ENCODE data around the gene DHCR7.

DNA sequence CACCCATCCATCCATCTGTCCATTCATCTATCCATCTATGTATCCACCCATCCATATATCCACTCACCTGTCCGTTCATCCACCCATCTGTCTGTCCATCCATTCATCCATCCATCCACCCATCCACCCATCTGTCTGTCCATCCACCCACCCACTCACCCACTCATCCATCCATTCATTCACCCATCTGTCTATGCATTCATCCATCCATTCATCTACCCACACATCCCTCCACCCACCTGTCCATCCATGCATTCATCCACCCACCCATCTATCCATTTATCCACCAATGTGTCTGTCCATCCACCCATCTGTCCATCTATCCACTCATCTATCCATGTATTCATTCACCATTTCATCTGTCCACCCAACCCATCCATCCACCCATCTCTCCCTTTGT is 38.1 kb upstream of the DHCR7 start:
- TF ChIP-seq, protein P1, sequence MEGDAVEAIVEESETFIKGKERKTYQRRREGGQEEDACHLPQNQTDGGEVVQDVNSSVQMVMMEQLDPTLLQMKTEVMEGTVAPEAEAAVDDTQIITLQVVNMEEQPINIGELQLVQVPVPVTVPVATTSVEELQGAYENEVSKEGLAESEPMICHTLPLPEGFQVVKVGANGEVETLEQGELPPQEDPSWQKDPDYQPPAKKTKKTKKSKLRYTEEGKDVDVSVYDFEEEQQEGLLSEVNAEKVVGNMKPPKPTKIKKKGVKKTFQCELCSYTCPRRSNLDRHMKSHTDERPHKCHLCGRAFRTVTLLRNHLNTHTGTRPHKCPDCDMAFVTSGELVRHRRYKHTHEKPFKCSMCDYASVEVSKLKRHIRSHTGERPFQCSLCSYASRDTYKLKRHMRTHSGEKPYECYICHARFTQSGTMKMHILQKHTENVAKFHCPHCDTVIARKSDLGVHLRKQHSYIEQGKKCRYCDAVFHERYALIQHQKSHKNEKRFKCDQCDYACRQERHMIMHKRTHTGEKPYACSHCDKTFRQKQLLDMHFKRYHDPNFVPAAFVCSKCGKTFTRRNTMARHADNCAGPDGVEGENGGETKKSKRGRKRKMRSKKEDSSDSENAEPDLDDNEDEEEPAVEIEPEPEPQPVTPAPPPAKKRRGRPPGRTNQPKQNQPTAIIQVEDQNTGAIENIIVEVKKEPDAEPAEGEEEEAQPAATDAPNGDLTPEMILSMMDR (conservative IDR thresholded peaks at IDR 0.05; ENCODE audit: low read depth in 2 of 2), result no peak
- TF ChIP-seq ZNF331 (CRISPR knock-in tag; IDR thresholded peaks at IDR 0.05; ENCODE audit: low read depth) (no peak), ZNF114 (CRISPR knock-in tag; IDR thresholded peaks at IDR 0.05) (no peak), JUNB (IDR thresholded peaks at IDR 0.05; ENCODE audit: unreplicated experiment) (no peak), POLR2AphosphoS5 (IDR thresholded peaks at IDR 0.05; ENCODE audit: low read depth) (no peak), EZH2 (IDR thresholded peaks at IDR 0.05; ENCODE audit: low read depth, unreplicated experiment) (no peak), CREB1 (CRISPR knock-in tag; IDR thresholded peaks at IDR 0.05; ENCODE audit: low read depth) (no peak), EZH2phosphoT487 (IDR thresholded peaks at IDR 0.05; ENCODE audit: unreplicated experiment) (no peak)
- TF ChIP-seq, protein P2, sequence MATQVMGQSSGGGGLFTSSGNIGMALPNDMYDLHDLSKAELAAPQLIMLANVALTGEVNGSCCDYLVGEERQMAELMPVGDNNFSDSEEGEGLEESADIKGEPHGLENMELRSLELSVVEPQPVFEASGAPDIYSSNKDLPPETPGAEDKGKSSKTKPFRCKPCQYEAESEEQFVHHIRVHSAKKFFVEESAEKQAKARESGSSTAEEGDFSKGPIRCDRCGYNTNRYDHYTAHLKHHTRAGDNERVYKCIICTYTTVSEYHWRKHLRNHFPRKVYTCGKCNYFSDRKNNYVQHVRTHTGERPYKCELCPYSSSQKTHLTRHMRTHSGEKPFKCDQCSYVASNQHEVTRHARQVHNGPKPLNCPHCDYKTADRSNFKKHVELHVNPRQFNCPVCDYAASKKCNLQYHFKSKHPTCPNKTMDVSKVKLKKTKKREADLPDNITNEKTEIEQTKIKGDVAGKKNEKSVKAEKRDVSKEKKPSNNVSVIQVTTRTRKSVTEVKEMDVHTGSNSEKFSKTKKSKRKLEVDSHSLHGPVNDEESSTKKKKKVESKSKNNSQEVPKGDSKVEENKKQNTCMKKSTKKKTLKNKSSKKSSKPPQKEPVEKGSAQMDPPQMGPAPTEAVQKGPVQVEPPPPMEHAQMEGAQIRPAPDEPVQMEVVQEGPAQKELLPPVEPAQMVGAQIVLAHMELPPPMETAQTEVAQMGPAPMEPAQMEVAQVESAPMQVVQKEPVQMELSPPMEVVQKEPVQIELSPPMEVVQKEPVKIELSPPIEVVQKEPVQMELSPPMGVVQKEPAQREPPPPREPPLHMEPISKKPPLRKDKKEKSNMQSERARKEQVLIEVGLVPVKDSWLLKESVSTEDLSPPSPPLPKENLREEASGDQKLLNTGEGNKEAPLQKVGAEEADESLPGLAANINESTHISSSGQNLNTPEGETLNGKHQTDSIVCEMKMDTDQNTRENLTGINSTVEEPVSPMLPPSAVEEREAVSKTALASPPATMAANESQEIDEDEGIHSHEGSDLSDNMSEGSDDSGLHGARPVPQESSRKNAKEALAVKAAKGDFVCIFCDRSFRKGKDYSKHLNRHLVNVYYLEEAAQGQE (IDR thresholded peaks at IDR 0.05; ENCODE audit: unreplicated experiment), result no peak
- TF ChIP-seq, protein P3, sequence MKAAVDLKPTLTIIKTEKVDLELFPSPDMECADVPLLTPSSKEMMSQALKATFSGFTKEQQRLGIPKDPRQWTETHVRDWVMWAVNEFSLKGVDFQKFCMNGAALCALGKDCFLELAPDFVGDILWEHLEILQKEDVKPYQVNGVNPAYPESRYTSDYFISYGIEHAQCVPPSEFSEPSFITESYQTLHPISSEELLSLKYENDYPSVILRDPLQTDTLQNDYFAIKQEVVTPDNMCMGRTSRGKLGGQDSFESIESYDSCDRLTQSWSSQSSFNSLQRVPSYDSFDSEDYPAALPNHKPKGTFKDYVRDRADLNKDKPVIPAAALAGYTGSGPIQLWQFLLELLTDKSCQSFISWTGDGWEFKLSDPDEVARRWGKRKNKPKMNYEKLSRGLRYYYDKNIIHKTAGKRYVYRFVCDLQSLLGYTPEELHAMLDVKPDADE (IDR thresholded peaks at IDR 0.05), result no peak
- TF ChIP-seq, protein P4, sequence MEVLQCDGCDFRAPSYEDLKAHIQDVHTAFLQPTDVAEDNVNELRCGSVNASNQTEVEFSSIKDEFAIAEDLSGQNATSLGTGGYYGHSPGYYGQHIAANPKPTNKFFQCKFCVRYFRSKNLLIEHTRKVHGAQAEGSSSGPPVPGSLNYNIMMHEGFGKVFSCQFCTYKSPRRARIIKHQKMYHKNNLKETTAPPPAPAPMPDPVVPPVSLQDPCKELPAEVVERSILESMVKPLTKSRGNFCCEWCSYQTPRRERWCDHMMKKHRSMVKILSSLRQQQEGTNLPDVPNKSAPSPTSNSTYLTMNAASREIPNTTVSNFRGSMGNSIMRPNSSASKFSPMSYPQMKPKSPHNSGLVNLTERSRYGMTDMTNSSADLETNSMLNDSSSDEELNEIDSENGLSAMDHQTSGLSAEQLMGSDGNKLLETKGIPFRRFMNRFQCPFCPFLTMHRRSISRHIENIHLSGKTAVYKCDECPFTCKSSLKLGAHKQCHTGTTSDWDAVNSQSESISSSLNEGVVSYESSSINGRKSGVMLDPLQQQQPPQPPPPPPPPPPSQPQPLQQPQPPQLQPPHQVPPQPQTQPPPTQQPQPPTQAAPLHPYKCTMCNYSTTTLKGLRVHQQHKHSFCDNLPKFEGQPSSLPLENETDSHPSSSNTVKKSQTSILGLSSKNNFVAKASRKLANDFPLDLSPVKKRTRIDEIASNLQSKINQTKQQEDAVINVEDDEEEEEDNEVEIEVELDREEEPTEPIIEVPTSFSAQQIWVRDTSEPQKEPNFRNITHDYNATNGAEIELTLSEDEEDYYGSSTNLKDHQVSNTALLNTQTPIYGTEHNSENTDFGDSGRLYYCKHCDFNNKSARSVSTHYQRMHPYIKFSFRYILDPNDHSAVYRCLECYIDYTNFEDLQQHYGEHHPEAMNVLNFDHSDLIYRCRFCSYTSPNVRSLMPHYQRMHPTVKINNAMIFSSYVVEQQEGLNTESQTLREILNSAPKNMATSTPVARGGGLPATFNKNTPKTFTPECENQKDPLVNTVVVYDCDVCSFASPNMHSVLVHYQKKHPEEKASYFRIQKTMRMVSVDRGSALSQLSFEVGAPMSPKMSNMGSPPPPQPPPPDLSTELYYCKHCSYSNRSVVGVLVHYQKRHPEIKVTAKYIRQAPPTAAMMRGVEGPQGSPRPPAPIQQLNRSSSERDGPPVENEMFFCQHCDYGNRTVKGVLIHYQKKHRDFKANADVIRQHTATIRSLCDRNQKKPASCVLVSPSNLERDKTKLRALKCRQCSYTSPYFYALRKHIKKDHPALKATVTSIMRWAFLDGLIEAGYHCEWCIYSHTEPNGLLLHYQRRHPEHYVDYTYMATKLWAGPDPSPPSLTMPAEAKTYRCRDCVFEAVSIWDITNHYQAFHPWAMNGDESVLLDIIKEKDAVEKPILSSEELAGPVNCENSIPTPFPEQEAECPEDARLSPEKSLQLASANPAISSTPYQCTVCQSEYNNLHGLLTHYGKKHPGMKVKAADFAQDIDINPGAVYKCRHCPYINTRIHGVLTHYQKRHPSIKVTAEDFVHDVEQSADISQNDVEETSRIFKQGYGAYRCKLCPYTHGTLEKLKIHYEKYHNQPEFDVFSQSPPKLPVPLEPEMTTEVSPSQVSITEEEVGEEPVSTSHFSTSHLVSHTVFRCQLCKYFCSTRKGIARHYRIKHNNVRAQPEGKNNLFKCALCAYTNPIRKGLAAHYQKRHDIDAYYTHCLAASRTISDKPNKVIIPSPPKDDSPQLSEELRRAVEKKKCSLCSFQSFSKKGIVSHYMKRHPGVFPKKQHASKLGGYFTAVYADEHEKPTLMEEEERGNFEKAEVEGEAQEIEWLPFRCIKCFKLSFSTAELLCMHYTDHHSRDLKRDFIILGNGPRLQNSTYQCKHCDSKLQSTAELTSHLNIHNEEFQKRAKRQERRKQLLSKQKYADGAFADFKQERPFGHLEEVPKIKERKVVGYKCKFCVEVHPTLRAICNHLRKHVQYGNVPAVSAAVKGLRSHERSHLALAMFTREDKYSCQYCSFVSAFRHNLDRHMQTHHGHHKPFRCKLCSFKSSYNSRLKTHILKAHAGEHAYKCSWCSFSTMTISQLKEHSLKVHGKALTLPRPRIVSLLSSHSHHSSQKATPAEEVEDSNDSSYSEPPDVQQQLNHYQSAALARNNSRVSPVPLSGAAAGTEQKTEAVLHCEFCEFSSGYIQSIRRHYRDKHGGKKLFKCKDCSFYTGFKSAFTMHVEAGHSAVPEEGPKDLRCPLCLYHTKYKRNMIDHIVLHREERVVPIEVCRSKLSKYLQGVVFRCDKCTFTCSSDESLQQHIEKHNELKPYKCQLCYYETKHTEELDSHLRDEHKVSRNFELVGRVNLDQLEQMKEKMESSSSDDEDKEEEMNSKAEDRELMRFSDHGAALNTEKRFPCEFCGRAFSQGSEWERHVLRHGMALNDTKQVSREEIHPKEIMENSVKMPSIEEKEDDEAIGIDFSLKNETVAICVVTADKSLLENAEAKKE (CRISPR knock-in tag; IDR thresholded peaks at IDR 0.05), result no peak

Data from GM23338 (cell line).